Large intestine (tissue), 3 donors: ENCODE data around the gene KRT8. TPM values are rescaled to one million over a fixed set of nuclear protein-coding genes. Genes with fewer than 3 reads are reported as not detected.

Experiments
- DNase-seq, 2 donors: peaks; one replicate each; pipeline versions ENCODE4 v3.0.0 to v3.0.0-alpha.2; 2013
- H3K27ac ChIP-seq: one replicate; pipeline ENCODE4 v1.5.1; 2013; ENCODE audit warnings: low read length
- H3K27me3 ChIP-seq: 2 replicates; pipeline ENCODE4 v1.6.1; 2013; ENCODE audit warnings: low read length; ENCODE audit not compliant: control insufficient read depth, insufficient read depth
- H3K36me3 ChIP-seq: 2 replicates; pipeline ENCODE4 v1.6.1; 2013; ENCODE audit warnings: low read length; ENCODE audit not compliant: control insufficient read depth, insufficient read depth
- H3K4me1 ChIP-seq: one replicate; pipeline ENCODE4 v1.6.1; 2013; ENCODE audit warnings: low read length; ENCODE audit not compliant: control insufficient read depth, insufficient read depth
- H3K4me3 ChIP-seq: one replicate; pipeline ENCODE4 v1.5.1; 2013; ENCODE audit warnings: low read length
- H3K9me3 ChIP-seq: one replicate; pipeline ENCODE4 v1.6.1; 2013; ENCODE audit warnings: mild to moderate bottlenecking, low read depth, low read length, moderate library complexity; ENCODE audit not compliant: control insufficient read depth
- WGBS: methylation state at CpG from one replicate; pipeline ENCODE4 v1.1.5; 2013; ENCODE audit warnings: low lambda C conversion rate; ENCODE audit not compliant: insufficient coverage; 5-methylcytosine and 5-hydroxymethylcytosine counted together
- polyA plus RNA-seq: library from polyadenylated mRNA; unstranded; fragments of 120-200 nt; gene quantifications from one replicate; pipeline ENCODE4 v1.2.1, GENCODE V29; 2013

KRT8 gene
- polyA plus RNA-seq, 1 donor = 1,338 TPM

DNA sequence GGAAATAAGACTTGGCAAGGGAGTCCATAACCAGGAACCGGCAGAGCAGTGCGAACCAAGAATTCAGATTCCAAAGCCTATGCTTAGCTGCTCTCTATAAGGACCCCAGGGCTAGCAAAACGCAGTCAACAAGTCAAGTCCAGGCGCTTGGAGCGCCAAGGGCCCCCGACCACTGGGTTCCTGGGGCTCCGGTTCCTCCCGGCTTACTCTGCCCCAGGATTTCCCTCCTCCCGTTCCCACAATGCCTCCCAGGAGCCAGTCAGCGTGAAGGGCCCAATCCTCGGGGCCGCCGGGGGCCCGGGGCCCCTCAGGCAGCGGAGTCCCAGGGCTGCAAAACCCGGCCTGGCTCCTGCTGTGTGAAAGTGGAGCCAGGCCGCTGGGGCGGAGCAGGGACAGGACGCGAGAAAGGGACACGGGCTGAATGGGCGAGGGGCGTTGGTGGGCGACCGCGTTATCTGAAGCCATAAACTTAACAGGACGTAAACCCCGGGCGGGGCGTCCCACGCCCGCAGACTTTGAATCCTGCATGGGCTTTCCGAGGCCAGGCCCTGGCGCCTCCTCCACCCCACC, 1.5 kb downstream of the KRT8 start:
- Histone ChIP-seq H3K4me3 (peak overlapping the region; percentile 89), H3K9me3 (peaks cover 3% of the 10 kb centered on the region), H3K4me1 (peaks cover 62% of the 10 kb centered on the region), H3K36me3 (peaks cover 40% of the 10 kb centered on the region), H3K27ac (peak overlapping the region; percentile 99), H3K27me3 (no peaks in the 10 kb centered on the region)
- WGBS = no CpG with 5 or more reads among the region's 34 CpGs
- peak; percentile 84 to 90 for DNase-seq

DNA sequence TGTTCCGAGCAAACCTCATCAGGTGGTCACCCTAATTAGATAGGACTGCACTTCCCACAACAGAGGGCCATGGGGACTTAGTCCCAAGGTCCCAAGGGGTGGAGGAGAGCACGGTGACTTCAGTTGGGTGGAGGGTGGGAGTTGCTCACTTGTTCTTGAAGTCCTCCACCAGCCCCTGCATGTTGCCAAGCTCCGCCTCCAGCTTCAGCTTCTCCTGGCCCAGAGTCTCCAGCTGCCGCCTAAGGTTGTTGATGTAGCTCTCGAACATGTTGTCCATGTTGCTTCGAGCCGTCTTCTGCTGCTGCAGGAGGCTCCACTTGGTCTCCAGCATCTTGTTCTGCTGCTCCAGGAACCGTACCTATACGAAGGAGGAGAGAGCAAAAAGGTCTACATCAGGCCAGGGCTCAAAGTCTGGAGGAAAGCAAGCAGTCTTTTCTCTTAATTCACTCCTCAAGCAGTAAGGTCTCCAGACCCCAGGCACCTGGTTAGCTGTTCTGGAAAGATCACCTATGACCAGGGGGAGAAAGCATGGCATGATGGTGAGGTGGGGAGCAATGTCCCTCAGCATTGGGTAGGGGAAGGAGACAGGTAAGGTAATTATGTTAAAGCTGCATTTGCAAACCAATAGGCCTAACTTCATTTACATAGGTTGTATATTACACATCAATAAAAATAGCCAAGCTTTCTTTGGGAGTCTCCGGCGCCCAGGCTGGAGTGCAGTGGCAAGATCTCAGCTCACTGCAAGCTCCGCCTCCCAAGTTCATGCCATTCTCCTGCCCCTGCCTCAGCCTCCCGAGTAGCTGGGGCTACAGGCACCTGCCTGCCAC, 2.9 kb downstream of the KRT8 start:
- Histone ChIP-seq H3K36me3 (peaks cover 54% of the 10 kb centered on the region), H3K4me1 (peaks cover 62% of the 10 kb centered on the region), H3K4me3 (peak overlapping the region; percentile 89), H3K9me3 (peaks cover 3% of the 10 kb centered on the region), H3K27me3 (no peaks in the 10 kb centered on the region), H3K27ac (peak overlapping the region; percentile 99)
- no peak for DNase-seq
- no CpG with 5 or more reads among the region's 13 CpGs for WGBS

DNA sequence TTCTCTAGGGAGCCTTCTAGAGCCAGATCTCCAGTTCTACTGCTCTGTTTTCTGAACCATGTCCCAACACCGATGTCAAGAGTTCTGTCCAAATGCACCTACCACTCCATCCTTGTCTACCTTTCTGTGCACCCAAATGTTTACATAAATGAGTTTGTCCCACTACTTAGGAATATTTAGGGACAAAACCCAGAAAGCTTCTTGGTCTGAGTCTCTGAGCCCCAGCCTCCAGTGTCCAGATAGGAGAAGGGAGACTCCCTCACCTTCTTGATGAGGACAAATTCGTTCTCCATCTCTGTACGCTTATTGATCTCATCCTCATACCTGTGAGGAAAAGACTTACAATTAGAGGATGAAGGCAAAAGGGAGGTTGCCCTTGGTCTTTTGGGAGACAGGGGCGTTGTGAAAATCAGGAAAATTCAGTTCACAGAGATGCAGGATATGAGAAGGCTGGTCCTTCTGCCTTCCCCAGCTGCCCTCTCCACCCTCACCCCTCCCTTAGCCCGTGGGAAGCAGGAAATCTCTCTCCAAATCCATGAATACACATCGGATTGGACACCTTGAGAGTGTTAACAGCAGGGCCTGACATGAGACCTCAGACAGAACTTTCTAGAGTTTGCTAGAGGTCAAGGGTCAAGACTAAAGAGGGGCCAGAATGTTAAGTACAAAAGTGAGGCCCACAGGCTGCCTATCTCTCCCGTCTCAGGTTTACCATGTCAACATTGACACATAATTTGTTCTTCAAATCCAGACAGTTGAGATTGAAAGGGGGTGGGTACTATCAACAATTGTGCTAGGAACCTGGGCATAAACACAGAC, 3.8 kb downstream of the KRT8 start:
- DNase-seq = no peak
- peaks cover 3% of the 10 kb centered on the region for H3K9me3 ChIP-seq
- peaks cover 60% of the 10 kb centered on the region for H3K36me3 ChIP-seq
- H3K27me3 ChIP-seq = no peaks in the 10 kb centered on the region
- peak overlapping the region; percentile 89 for H3K4me3 ChIP-seq
- WGBS = 0% methylated on average over 1 of the region's 7 CpGs
- peak overlapping the region; percentile 99 for H3K27ac ChIP-seq
- H3K4me1 ChIP-seq = peaks cover 62% of the 10 kb centered on the region

DNA sequence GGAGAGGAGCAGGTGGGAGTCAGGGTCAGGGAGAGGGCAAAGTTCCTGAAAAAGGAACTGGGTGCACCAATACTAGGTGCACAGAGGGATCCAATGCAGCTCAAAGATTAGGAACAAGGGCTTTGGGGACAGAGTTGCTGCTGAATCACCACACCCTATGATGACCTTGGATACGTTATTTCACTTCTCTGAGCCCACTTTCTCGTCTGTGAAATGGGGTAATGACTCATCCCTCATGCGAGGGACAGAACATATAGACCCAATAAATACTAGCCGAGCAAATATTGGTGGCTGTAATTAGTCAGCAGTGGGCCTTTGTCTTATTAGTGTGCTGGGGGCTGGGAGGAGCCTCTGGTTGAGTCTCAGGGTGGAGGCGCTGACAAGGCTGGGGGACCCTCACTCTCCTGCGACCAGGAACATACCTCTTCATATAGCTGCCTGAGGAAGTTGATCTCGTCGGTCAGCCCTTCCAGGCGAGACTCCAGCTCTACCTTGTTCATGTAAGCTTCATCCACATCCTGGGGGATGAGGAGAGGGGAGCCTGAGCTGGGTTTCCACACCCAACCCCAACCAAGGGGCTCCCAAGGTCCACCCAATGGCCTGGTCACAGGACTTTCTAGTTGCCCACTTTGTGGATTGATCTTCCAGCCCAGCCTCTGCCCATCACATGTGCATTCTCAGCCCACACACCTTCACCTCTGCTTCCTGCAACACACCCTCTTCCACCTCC, 4.5 kb downstream of the KRT8 start:
- Histone ChIP-seq H3K4me1 (peaks cover 61% of the 10 kb centered on the region), H3K36me3 (peaks cover 60% of the 10 kb centered on the region), H3K27ac (peak overlapping the region; percentile 99), H3K9me3 (peaks cover 3% of the 10 kb centered on the region), H3K4me3 (peak overlapping the region; percentile 21), H3K27me3 (no peaks in the 10 kb centered on the region)
- no CpG with 5 or more reads among the region's 9 CpGs for WGBS
- no peak for DNase-seq

DNA sequence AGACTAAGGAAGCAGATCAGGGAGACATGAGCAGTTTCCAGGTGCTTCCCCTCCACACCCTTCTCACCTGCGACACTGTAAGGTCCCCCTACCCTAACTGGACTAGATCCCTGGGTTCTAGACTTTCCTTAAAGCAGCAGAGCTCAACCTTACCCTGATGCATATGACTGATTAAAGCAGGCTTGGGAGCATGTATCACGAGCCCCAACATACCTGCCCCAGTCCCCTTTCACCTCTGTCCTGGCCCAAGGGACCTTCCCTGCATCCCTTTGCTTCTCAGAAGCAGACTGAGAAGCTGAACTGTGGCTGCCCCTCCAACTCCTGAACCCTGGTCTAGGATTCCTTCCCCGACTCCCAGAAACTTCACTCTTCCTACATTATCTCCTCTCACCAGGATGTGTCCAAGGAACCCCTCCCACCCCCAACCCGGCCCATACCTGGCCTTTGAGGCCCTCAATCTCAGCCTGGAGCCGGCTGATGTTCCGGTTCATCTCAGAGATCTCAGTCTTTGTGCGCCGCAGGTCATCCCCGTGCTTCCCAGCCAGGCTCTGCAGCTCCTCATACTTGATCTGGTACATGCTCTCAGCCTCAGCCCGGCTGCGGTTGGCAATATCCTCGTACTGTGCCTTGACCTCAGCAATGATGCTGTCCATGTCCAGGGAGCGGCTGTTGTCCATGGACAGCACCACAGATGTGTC, 5.4 kb downstream of the KRT8 start:
- H3K4me1 ChIP-seq = peaks cover 63% of the 10 kb centered on the region
- WGBS = no CpG with 5 or more reads among the region's 13 CpGs
- DNase-seq = no peak

DNA sequence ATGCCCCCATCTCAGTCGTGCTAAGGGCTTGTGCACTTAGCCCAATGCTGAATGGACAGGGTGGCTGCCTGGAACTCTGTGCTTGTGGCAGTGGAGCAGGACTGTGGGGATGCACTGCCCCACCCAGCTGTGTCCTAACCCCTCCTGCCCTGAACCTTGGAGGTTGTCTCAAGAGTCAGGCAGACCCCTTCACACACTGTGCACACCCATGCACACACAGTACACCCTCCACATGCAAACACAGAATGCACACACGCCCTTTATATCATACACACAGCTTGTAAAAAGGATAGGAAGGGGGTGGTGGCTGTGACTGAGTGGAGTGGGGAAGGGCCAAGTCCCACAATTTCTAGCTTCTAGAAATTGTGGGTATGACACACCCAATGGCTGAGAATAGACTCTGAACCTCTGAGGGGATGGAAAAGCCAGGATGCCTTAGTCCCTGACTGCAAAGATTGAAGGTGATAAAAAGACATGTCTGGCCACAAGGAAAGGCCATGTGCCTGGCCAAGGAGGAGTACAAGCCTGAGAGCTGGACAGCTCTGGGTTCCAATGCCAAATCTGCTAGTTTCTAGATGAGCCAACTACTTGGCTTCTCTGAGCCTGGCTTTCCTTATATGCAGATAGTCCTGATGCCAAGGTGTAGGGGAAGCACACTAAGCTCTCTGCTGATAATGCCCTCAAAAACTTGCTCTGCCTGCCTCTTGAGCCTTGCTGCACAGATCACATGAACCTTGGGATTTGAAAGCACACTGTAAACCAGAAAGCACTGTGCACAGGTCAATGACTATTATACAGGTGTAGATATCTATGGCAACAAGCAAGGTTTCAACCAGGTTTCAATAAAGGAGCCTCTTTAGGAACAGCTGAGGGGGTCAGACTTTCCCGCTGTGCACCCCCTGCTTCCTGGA, 8.4 kb downstream of the KRT8 start:
- Histone ChIP-seq H3K36me3 (peaks cover 49% of the 10 kb centered on the region), H3K27me3 (no peaks in the 10 kb centered on the region), H3K9me3 (no peaks in the 10 kb centered on the region), H3K4me1 (peaks cover 61% of the 10 kb centered on the region), H3K27ac (peak overlapping the region; percentile 99), H3K4me3 (no peak overlapping the region)
- peak; percentile 79 to 88 for DNase-seq
- WGBS = no CpG with 5 or more reads among the region's 3 CpGs

More for the DNA sequence above, 5.4 kb downstream of the KRT8 start:
- H3K27ac ChIP-seq = peak overlapping the region; percentile 99
- peaks cover 60% of the 10 kb centered on the region for H3K36me3 ChIP-seq
- no peaks in the 10 kb centered on the region for H3K27me3 ChIP-seq
- H3K9me3 ChIP-seq = peaks cover 3% of the 10 kb centered on the region
- no peak overlapping the region for H3K4me3 ChIP-seq

DNA sequence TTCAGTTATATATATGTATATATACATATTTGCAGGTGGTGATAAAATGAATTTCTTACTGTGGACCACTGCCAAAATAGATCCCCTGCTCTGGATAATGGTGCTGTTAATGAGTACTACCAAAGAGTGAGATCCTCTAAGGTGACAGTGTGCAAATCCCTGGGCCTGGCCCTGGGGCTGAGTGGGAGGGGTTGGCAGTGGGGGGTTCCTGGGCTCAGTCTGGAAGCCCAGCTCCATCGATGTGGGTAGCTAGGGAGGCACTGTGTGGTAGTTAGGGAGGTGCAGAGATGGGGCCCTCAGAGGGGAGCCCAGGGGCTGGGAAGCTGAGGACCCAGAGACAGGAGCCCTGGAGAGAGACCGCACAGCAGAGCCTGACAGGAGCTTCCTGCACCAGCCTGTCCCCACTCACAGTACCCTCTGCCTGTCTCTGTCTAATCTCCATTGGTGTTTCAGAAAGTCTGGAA, 9.1 kb downstream of the KRT8 start:
- H3K9me3 ChIP-seq = no peaks in the 10 kb centered on the region
- no peaks in the 10 kb centered on the region for H3K27me3 ChIP-seq
- peak overlapping the region; percentile 99 for H3K27ac ChIP-seq
- no peak for DNase-seq
- H3K4me3 ChIP-seq = no peak overlapping the region
- H3K4me1 ChIP-seq = peaks cover 54% of the 10 kb centered on the region
- peaks cover 42% of the 10 kb centered on the region for H3K36me3 ChIP-seq
- no CpG with 5 or more reads among the region's 2 CpGs for WGBS

DNA sequence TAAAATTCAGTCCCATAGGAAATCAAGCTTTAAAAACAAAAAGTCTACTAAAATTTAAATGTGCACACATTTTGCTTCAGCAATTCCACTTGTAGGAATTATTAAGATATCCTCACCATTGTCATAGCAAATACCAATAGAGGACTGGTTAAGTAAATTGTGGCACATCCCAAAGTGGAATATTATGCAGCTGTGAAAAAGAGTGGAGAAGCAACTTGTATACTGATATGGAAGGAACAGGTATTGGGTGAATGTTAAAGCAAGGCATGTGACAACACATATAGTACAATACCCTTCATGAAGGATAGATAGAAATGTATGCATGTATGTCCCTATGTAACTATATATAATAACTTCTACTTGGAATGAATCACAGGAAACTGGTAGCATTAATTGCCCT, 11.9 kb downstream of the KRT8 start:
- no peak overlapping the region for H3K4me3 ChIP-seq
- DNase-seq = no peak
- H3K4me1 ChIP-seq = peaks cover 34% of the 10 kb centered on the region

More for the DNA sequence above, 11.9 kb downstream of the KRT8 start:
- H3K27me3 ChIP-seq = no peaks in the 10 kb centered on the region
- no peak overlapping the region for H3K27ac ChIP-seq
- H3K36me3 ChIP-seq = peaks cover 16% of the 10 kb centered on the region
- no peaks in the 10 kb centered on the region for H3K9me3 ChIP-seq
